HG03025 (cell line): Measurements from ENCODE around the gene RGR.

ENCODE experiments used
- ATAC-seq: cut with Tn5 transposase; IDR thresholded peaks from one replicate; pipeline ENCODE4 v1.9.1; 2021; ENCODE audit warnings: mild to moderate bottlenecking, moderate library complexity; ENCODE audit not compliant: unreplicated experiment, low FRiP score

Gene RGR

GRCh38 chr10:84217746-84218145 lies 27.1 kb upstream of the RGR start:
- ATAC-seq, result no peak

DNA sequence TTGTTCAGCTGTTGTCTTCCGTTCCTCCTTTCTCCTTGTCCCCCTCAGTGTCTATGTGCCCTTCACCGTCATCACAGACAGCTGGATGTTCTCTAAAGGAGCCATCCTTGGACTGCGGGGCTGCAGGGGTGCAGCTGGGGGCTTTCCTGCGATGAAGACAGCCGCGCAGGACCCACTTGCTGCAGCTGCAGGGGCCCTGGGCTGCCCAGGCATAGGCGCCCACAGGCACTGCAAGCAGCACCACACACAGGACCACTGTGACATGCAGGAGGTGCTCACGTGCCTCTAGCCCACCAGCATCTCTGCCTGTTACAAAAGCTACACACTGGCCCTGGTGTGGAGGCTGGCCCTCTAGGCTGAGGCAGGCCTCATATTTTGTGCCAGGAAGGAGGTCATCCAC lies 22.9 kb upstream of the RGR start:
- no peak for ATAC-seq

DNA sequence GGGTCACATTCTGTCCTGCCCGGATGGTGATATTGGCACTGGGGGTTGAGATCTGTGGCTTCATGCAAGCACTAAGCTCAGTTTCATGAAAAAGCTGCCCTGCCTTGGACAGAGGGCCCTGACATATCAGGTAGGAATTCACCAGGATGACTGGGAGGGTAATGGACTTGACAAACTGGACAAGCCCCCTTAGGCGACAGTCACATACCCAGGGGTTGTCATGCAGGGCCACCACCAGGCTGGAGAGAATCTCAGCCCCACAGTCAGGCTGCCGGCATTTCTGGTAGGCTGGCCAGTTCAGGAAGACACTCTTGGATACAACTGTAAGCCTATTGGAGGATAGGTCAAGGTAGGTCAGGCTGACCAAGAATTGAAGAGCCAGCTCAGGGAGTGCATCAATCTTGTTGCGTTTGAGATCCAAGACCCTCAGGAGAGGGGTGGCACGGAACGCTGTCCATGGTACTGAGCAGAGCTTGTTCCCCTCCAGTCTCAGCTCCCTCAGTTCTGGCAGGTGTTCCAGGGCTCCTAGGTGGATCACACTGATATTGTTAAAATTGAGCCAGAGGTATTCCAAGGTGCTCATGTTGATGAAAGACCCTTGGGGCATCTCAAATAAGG lies 20.3 kb upstream of the RGR start:
- no peak for ATAC-seq

DNA sequence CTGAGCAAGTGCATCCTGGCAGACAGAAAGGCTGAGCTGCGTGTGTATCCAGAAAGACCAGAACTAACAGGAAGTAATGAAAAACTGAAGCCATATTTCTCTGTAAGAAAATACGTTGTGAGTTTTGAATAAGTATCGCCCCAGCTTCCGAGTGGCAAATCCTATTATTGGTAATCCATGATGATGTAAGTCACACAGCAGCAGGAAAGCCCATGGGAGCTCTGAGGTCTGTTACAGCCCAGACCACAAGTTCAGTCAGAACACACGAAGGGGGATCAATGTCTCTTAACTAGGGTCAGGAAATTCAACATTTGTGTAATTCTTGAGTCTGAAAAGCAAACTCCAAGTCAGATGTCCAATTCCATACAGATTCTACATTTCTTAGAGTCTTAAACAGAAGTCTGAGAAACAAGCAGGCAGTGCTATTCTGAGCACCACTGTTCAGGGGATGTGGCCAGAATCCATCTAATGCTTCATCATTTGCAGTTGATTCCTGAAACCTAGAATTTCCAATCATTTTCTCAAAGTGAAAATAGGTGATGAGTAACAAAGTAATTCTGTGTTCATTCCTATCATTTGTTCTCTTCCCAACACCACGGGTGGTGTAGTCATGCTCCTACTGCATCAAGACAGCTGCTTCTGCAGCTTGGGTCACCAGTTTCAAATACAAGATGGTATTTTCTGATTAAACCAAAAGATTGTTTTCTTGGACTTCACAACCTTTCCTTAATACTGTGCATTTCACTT lies 19.3 kb upstream of the RGR start, which contains the start of gene LRIT2:
Gene LRIT2 (minus strand): TSS at position 118 of the 747 bp plus-strand sequence. CDS start 24 bp downstream, at position 94.
- no peak for ATAC-seq

- ATAC-seq, result no peak
Observed at GRCh38 chr10:84226616-84227015, 18.2 kb upstream of the RGR start.

- no peak for ATAC-seq
Observed at GRCh38 chr10:84227810-84228209, 17.0 kb upstream of the RGR start.

DNA sequence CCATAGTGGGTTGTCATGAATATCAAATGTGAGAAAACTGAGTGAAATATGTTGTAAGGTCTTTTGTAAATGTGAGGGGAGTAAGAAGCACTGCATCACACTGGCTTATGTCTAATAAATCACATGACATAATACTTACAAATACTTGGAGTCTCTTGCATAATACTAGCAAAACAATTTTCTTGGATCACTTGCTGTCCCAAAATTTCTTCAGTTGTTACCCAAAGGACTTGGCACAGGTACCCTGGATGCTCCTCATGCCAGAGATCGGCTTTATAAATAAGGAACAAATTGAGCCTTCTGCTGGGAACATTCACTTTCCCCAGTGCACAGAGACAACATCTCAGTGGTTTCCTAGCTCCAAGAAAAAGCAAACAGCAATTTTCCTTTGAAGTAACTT lies 14.5 kb upstream of the RGR start:
- ATAC-seq, result no peak

DNA sequence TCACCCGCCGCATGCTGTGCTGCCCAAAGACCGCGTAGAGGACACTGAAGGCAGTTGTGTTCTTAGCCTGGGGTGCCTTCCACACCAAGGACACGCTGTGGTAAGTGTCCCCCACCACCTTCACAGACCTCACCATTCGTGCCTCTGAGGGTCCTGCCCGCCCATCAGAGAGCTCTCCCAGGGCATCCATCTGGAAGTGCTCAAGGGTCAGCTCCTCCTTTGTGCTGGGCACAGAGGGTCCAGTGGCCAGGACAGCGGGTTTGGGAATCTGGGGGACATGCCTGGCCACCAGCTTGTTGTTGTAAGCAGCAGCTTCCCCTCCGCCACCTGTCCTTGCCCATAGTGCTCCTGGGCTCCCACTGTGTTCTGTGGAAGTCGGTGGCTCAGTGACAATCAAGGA lies 12.5 kb upstream of the RGR start:
- no peak for ATAC-seq

- no peak for ATAC-seq
Observed at GRCh38 chr10:84233940-84234339, 10.9 kb upstream of the RGR start.

DNA sequence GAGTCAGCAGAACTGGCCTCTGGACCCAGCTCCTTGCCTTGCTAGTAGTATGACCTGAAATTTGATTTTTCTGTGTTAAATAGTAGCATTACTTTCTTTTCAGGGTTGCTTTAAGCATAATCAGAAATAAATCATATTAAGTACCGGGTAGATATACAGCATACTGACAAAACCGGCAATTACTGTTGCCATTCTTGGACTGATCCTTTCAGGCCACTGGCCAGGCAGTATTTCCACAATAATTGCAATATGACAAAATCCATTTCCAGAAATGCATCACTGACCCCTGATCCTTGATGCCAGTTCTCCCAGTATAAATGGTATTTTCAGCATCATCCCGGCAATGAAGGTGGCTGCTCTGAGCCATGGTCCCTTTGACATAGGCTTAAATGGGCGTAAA lies 10.4 kb upstream of the RGR start:
- ATAC-seq, result no peak

- no peak for ATAC-seq
Observed at GRCh38 chr10:84235096-84235495, 9.8 kb upstream of the RGR start.

DNA sequence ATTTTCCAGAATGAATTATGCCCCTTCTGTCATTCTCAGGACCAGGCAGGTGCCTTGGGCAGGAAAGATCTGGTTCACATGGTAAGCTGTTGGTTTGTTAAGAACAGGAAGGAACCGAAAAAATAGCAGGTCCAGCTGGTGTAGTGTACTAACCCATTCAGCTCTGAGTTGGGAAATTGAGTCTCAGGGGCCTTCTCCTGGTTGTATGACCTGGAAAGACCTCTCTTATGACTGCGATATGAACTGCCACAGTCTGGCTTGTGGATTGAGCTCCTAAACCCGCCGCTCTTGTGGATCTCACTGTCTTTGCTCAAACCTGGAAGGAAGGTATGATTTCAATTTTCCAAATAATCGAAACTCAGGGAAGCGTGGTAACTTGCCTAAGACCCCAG lies 8.1 kb upstream of the RGR start:
- ATAC-seq, result no peak

- no peak for ATAC-seq
Observed at GRCh38 chr10:84237199-84238051, 7.4 kb upstream of the RGR start.

DNA sequence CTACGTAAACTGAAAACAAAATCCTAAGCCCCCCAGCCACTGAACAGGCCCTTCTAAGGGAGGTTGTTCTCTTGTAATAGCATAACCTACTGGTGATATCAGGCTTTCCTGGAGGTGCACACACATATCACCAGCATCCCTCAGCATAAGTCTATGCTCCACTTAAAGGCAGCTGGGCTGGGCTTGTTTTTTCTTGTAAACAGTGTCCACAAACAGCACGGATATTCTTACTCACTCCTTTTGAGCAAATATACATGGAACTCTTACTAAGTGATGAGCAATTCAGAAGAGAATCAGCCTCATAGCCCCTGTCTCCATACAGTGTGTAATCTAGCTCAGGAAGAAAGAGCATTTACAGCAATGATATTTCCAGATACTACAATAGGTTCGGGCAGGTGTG lies 5.9 kb upstream of the RGR start:
- no peak for ATAC-seq

- ATAC-seq, result no peak
Observed at GRCh38 chr10:84241185-84241790, 3.6 kb upstream of the RGR start, which contains the start of gene LRIT1. LRIT1 (minus strand) TSS chr10:84241546; CDS start chr10:84241439, 107 bp downstream.

DNA sequence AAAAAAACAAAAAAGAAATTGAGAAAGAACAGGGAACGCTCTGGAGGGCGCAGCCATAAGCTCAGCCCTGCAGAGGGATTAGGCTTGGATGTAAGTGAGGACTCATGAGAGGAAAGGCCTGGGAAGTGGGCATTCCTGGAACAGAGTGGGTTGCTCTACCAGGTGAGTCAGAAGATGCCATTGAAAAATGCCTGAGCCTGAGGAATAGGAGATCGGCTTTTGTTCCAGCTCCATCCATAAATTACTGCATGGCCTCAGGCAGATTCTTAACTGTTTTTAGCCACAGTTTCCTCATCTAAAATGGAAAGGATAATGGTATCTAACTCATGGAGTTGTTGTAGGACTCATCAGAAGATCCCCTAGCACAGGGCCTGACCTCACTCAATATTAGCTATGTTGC lies 1.1 kb upstream of the RGR start:
- ATAC-seq, result no peak

DNA sequence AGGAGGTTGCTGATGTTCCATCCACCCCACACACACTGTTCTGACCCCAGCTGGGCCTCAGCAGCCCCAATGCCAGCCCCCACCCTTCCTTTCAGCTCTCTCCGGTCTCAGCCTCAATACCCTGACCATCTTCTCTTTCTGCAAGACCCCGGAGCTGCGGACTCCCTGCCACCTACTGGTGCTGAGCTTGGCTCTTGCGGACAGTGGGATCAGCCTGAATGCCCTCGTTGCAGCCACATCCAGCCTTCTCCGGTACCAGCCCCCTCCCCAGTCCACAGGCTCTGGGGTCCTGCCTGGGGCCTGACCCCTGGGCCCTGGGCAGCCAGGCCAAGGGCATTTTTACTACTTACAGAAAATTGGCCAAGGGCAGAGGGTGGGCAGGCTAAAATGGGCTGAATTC lies 2.6 kb downstream of the RGR start:
- no peak for ATAC-seq

GRCh38 chr10:84248794-84249193 lies 3.9 kb downstream of the RGR start:
- no peak for ATAC-seq

DNA sequence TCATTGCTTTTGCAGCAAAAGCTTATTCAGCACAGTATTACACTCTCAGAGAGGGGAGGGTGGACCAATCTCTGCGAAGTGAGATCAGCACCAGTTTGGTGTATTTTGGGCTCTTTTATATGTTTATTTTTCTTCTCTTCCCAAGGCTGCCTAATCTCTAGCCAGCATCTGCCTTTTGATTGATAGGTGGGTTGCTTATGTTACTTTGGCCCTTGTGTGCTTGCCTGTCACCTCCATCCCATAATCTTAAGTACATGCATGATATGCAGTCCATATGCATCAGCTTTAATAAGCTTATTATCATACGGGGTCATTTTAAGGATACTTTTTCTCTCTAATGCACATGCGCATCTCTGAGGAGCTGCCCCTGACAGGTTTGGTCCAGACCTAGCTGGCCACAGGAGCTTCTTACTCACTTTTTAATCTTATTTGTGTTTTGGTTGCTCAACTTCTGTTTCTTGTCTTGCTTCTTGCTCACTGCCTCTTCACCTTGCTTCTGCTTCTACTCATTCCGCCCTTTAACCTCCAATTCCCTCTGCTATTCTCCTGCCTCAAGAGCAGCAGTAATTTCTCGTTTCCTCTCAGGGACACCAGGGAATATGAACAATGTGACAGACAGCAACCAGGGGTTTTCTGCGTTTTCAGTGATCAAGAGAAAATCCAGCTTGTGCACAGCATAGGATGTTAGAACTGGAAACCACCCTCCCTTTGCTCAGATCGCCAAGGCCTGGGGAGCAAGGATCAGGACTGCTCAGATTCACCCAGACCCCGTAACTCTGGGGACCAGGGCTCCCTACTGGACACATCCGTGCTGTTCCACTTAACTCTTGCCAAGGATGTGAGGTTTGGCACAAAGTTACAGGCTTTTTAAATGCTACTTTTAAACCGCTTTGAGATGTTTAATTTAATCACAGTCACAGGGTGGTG lies 10.0 kb downstream of the RGR start:
- ATAC-seq, result no peak
